CD4-positive, alpha-beta T cell treated with Interleukin-17A for 1 hour (primary cell): ENCODE data around the gene PHC1.

ENCODE experiments used
- DNase-seq: peaks from one replicate; pipeline ENCODE4 v3.0.0-alpha.2; 2020

The PHC1 gene

DNA sequence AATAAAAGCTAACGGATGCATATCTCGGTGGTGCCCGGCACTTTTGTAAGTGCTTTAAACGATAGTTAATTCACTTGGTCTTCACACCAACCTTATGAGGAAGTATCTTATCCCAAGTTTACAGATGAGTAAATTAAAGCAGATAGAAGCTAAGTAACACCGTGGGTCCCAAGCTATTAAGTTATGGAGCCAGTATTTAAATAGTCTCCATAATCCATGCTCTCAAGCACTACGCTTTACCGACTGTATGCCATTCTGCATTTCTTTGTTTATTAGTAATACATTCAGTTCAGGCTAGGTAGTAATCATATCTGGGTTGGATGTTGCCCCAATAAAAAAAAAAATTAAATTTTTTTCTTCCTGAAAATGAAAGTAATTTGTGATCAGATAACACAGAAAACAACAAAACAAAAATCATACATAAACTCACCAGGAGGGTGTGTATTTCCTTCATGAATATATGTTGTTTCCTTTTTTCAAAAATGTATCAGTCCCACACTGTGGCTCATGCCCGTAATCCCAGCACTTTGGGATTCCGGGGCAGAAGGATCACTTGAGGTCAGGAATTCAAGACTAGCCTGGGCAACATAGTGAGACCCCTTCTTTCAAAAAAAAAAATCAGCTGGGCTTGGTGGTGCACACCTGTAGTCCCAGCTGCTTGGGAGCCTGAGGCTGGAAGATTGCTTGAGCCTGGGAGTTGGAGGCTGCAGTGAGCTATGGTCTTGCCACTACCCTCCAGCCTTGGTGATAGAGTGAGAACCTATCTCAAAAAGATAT, 36.6 kb downstream of the PHC1 start:
- DNase-seq: peak; percentile 68

DNA sequence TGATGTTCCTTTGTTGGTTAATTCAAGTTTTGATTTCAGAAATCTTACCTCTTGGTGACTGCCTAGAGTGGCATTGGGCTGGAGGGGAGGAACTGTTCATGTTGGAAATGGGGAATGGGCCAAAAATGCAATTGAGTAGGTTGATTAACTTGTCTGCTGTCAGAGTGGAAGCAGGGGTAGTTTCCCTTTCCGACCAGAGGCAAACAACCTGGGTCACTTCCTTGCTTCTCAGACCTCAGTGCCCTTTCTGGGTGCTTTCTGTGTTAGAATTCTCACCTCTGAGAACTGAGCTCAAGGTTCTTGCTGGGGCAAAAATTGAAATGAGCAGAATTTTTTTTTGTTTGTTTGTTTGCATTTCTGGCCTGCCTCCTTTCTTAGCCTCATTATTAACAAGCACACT, 37.4 kb downstream of the PHC1 start:
- DNase-seq: peak; percentile 72

DNA sequence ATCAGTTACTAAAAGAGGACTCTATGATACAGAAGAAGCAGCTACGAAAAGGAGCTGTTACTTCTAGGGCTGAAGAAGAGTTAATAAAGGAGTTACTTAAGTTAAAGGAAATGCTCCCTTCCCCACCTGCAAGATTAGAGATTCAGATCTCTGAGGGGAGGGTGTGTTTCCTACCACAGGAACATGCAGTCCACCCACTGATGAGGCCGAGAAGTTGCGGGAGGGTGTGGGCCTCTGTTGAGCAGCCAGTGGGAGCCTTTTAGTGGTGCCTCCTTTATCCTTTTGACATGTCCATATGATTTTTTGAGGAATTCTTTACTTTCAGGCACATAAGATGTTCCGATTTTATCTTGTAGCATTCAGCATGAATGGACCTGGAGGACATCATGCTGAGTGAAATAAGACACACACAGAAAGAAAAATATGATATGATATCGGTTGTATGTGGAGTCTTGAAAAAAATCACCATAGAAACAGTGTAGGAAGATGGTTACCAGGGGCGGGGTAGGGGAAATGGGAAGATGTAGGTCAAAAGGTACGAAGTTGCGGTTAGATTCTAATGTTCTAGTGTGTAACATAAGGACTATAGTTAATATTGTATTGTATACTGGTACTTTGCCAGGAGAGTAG, 39.6 kb downstream of the PHC1 start:
- DNase-seq: peak; percentile 88

DNA sequence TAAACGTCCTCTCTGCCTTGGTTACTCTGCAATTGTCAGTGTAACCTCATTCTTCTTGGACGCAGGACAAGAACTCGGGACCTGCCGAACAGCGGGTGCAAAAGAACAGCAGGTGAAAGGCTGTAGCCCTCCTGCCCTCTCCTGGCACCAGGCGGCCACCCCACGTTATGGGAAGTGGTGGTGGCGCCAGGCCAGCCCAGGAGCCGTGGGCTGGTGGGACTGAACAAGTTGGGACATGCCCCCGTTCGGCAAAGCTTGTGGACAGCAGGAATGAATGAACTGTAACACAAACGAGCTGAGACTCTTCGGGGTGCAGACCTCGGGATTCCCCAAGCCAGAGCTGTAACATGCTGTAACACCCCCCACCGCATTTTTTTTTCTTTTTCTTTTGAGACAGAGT, 41.8 kb downstream of the PHC1 start:
- DNase-seq: no peak

DNA sequence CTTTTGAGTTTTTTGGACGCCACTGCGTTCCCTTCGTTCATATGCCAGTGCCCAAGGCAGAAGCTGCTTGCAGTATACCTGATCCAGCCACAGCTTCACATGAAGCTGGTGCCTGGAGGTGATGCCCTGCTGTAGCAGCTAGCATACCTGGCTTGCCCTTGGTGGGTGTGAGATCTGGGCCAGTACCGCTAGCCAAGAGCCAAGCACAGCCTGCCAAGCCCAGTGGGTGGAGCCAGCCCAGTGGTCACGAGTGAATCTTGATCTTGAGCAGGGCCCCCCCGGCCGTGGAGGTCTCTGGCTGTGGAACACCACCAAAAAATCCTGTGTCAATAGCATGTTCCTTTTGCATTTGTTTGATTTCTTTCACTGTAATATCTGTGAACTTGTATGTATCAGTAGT, 42.5 kb downstream of the PHC1 start:
- no peak for DNase-seq

DNA sequence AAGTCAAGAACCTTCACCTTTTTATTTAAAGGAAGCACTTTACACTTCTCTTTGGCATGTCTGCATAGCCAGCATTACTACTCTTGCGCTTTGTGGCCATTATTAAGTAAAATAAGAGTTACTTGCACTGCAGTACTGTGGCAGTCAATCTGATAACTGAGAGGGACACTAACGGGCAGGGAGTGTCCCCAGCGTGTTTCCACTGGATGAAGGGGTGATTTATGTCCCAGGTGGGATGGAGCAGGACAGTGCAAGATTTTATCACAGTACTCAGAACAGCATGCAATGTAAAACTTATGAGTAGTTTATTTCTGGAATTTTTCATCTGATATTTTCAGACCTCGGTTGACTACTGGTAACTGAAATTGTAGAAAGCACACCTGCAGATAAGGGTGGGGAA, 43.3 kb downstream of the PHC1 start:
- no peak for DNase-seq

DNA sequence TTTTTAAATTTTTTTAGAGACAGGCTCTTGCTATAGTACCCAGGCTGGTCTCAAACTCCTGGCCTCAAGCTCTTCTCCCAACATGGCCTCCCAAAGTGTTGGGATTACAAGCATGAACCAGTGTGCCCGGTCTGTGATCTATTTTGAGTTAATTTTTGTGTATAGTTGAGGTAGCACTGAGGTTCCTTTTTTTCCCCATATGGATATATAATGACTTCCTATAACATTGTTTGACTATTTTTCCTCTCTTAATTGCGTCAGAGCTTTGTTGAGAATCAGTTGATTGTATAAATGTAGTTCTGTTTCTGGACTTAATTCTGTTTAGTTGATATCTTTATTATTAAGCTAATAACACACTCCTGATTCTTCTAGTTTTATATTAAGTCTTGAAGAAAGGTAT, 43.8 kb downstream of the PHC1 start:
- no peak for DNase-seq

DNA sequence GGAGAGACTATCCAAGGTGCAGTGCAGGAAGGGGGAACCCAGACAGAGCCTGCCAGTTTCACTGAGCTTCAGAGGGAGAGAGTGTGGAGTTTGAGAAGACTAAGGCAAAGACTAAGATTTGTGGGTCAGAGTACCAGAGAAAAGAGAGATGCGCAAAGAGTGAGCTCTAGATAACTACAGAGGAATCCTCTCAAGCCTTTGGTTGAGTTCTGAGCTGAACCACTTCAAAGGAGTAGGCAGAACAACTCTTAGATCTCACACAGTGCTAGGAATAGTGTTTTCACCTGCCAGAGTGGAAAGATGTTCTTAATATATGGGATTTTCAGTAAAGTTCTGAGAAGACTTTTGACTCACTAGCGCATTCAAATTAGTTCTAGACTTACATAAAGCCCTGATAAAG, 45.9 kb downstream of the PHC1 start:
- peak; percentile 46 for DNase-seq

DNA sequence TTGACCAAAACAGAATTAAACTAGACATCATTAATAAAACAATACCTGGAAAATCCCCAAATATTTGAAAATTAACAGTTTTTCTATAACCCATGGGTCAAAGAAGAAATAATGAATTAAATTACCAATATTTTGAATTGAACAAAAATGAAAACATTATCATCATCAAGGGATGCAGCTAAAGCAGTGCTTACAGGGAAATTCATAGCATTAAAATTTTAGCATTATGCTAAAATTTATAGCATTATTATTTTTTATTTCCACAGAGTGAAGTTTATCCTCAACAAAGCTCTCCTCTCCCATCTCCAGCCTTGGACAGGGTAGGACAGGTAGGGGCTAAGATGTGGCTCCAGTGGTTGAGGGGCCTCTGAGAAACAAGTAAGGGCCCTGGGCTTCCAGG, 54.5 kb downstream of the PHC1 start:
- no peak for DNase-seq

DNA sequence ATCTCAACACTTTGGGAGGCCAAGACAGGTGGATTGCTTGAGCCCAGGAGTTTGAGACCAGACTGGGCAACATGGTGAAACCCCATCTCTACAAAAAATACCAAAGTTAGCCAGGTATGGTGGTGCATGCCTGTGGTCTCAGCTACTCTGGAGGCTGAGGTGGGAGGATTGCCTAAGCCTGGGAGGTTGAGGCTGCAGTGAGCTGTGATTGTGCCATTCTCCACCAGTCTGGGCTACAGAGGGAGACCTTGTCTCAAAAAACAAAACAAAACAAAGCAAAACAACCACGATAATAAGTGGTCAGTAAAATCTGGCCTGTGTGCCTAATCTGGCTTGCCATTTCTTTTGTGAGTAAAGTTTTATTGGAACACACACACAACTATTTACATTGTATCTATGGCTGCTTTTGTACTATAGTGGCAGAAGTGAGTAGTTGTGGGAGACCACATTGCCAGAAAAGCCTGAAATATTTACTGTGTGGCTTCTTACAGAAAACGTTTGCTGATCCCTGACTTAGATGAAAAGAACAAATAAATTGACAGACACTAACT, 55.6 kb downstream of the PHC1 start:
- DNase-seq: no peak

DNA sequence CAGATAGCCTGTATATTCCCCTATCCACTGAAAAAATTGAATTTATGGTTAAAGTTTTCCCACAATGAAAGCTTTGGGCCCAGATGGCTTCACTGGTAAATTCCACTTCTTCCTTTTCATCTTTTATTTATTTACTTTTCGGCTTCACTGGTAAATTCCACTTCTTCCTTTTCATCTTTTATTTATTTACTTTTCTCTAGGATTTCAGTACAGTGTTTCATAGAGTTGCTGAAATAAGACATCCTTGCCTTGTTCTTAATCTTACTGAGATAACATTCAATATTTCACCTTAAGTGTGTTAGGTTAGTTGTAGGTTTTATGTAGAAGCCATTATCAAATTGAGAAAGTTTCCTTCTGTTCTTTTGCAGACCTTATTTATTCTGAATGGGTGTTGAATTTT, 56.1 kb downstream of the PHC1 start:
- DNase-seq: no peak

DNA sequence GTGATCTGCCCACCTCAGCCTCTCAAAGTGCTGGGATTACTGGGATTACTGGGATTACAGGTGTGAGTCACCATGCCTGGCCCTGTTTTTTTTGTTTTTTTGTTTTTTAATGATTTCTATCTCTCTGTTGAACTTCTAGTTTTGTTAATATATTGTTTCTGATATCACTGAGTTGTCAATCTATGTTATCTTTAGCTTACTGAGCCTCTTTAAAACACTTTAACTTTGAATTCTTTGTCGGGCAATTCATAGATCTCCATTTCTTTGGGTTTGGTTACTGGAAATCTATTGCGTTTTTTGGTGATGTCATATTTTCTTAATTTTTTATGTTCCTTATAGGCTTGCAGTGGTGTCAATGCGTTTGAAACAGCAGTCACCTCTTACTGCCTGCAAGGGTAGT, 65.8 kb downstream of the PHC1 start:
- DNase-seq: no peak

DNA sequence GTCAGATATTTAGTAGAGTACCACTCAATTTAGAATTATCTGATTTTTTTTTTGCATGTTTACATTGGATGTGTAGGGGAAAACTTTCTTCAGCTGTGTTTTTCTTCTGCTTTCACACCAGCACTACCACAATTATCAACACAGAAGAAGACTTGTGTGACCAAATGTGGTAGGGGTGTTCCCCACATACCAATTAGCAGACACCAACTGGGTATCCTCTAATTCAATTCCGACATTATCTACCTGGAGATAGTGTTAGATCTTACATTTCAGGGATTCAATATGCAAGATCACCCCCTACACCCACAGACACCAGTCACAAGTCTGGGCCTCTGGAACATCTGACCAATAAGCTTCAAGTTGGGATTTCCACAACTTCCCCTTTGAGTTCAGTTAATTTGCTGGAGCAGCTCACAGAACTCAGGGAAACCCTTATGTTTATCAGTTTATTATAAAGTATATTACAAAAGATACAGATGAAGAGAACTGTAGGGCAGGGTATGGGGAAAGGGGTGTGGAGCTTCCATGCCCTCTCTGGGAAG, 71.0 kb downstream of the PHC1 start:
- peak; percentile 30 for DNase-seq

DNA sequence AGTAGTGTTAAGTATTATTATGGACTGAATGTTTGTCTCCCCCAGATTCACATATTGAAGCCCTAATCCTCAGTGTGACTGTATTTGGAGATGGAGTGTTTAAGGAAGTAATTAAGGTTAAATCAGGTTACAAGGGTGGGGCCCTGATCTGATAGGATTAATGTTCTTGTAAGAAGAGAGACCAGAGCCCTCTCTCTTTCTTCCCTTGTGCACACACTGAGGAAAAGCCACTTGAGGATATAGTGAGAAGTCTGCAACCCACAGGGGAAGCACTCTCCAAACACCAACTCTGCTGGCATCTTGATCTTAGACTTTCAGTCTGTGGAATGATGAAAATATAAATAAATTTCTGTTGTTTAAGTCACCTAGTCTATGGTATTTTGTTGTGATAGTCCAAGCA, 72.9 kb downstream of the PHC1 start:
- no peak for DNase-seq

DNA sequence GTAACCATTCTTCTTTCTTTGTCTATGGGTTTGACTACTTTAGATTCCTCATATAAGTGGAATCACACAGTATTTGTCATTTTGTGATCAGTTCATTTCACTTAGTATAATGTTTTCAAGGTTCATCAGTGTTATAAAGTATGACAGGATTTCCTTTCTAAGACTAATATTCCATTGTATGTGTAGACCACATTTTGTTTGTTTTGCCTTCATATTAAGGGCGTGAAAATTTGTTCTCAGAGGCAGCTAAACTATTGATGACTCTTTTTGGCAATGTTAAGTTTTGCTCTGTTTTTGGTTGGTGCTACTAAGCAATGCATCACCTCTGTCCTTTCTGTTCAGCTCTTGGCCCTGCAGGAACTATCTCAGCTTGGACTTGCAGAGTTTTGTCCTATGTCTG, 73.4 kb downstream of the PHC1 start:
- DNase-seq: peak; percentile 40

DNA sequence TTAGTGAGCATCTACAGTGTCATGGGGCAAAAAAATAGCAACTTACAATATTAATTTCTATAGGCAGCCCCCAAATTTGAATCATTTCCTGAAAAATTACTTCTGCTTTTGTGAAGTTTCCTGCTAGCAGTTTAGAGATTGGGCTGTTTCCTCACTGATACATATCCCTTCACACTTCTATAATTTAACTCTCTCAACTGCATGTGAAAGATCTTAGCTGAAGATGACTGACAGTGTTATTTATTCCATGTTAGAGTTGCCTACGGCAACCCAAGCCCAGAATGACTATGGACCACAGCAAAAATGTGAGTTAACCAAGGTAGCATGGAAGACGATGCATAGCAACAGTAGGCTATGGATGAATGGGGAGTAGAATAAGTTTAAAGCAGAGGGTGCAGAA, 75.1 kb downstream of the PHC1 start, which contains the start of gene KLRG1:
TSS of gene KLRG1 (plus strand) at position 134 of the 400 bp plus-strand sequence. CDS start at position 224, 90 bp downstream.
- DNase-seq: peak; percentile 61
